GM10266 (cell line): ENCODE data around the gene WDR62.

Source experiments
- DNase-seq: peaks from one replicate; pipeline ENCODE4 v3.0.0; 2012; ENCODE audit errors: extremely low spot score
- CTCF ChIP-seq: IDR thresholded peaks from 2 replicates; pipeline ENCODE4 v1.5.1; 2012; ENCODE audit warnings: mild to moderate bottlenecking, low read depth; ENCODE audit not compliant: control insufficient read depth, insufficient read depth; ENCODE audit errors: missing control alignments

Gene WDR62

GRCh38 chr19:36141039-36141927 is 86.6 kb downstream of the WDR62 start:
- DNase-seq, result peak; percentile 96
- no peak for TF ChIP-seq CTCF

- no peak for DNase-seq
Observed at GRCh38 chr19:36142046-36142445, 87.3 kb downstream of the WDR62 start.

GRCh38 chr19:36142496-36142895 is 87.8 kb downstream of the WDR62 start:
- TF ChIP-seq CTCF, result no peak
- no peak for DNase-seq

More at GRCh38 chr19:36142046-36142445, 87.3 kb downstream of the WDR62 start:
- no peak for TF ChIP-seq CTCF

- DNase-seq, result no peak
- no peak for TF ChIP-seq CTCF
Observed at GRCh38 chr19:36144624-36145023, 89.9 kb downstream of the WDR62 start.

- TF ChIP-seq CTCF, result no peak
- no peak for DNase-seq
Observed at GRCh38 chr19:36149673-36150406, 95.1 kb downstream of the WDR62 start.

GRCh38 chr19:36150586-36150985 is 95.9 kb downstream of the WDR62 start:
- no peak for TF ChIP-seq CTCF
- DNase-seq, result no peak
